ENCODE measurements around the gene PCDHA11.
"Not testable (repeated sequence)": the region's sequence is repeated elsewhere in the genome, so short reads cannot be mapped to it uniquely, and the experiment has no call there.

The PCDHA11 gene

DNA sequence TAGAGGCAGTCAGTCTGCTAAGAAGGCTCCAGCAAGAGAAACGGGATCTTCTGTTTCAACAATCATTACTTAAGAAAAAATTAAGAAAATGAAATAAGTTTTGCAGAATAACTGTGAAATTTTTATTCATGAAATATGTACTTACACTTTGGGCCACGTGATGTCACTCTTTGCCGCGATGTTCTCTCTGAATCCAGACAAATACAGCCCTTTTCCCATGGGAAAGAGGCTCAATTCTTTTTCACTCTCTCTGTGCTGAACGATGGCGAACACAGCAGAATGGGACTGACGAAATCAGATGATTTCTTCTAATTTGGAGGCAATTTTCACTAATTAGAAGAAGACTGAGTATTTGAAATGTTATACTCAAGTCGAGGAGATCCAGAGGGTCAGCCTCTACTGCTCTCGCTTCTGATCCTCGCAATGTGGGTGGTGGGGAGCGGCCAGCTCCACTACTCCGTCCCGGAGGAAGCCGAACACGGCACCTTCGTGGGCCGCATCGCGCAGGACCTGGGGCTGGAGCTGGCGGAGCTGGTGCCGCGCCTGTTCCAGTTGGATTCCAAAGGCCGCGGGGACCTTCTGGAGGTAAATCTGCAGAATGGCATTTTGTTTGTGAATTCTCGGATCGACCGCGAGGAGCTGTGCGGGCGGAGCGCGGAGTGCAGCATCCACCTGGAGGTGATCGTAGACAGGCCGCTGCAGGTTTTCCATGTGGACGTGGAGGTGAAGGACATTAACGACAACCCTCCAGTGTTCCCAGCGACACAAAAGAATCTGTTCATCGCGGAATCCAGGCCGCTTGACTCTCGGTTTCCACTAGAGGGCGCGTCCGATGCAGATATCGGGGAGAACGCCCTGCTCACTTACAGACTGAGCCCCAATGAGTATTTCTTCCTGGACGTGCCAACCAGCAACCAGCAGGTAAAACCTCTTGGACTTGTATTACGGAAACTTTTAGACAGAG, 20.3 kb upstream of the PCDHA11 start, which contains the start of gene PCDHA9:
TSS of gene PCDHA9 (plus strand) at position 244 of the 964 bp plus-strand sequence. CDS start at position 358, 114 bp downstream.
- not testable (repeated sequence) for DNase-seq (ENCODE audit: low spot score)

- DNase-seq (ENCODE audit: low spot score): not testable (repeated sequence)
Measured at GRCh38 chr5:140849831-140850634, 18.7 kb upstream of the PCDHA11 start.

DNA sequence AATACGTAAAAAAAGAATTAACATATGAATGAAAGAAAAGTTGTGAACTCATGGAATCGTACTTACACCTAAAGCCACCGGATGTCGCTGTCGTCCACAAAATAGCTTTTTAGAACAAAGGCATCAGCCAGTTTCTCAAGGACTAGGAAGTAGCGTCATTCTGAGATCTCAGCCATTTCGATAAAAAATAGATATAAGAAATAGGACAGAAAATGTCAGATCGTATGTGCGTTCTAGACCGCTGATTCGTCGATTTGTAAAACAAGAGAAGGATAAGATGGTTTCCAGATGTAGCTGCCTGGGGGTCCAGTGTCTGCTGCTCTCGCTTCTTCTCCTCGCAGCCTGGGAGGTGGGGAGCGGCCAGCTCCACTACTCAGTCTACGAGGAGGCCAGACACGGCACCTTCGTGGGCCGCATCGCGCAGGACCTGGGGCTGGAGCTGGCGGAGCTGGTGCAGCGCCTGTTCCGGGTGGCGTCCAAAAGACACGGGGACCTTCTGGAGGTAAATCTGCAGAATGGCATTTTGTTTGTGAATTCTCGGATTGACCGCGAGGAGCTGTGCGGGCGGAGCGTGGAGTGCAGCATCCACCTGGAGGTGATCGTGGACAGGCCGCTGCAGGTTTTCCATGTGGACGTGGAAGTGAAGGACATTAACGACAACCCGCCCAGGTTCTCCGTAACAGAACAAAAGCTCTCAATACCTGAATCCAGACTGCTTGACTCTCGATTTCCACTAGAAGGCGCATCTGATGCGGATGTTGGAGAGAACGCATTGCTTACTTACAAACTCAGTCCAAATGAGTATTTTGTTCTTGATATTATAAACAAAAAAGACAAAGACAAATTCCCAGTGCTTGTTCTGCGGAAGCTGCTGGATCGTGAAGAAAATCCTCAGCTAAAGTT, 12.7 kb upstream of the PCDHA11 start, which contains the start of gene PCDHA10:
TSS of gene PCDHA10 (plus strand) at position 126 of the 903 bp plus-strand sequence. CDS start at position 278, 152 bp downstream.
- DNase-seq (ENCODE audit: low spot score): peak; percentile 18

DNA sequence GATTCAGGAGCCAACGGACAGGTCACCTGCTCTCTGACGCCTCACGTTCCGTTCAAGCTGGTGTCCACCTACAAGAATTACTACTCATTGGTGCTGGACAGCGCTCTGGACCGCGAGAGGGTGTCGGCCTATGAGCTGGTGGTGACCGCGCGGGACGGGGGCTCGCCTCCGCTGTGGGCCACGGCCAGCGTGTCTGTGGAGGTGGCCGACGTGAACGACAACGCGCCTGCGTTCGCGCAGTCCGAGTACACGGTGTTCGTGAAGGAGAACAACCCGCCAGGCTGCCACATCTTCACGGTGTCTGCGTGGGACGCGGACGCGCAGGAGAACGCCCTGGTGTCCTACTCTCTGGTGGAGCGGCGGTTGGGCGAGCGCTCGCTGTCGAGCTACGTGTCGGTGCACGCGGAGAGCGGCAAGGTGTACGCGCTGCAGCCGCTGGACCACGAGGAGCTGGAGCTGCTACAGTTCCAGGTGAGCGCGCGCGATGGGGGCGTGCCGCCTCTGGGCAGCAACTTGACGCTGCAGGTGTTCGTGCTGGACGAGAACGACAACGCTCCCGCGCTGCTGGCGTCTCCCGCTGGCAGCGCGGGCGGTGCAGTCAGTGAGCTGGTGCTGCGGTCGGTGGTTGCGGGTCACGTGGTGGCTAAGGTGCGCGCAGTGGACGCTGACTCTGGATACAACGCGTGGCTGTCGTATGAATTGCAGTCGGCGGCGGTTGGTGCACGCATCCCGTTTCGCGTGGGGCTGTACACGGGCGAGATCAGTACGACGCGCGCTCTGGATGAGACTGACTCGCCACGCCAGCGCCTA, 11.4 kb upstream of the PCDHA11 start:
- DNase-seq (ENCODE audit: low spot score): no peak

- DNase-seq (ENCODE audit: low spot score): no peak
Measured at GRCh38 chr5:140857987-140858240, 10.8 kb upstream of the PCDHA11 start.

DNA sequence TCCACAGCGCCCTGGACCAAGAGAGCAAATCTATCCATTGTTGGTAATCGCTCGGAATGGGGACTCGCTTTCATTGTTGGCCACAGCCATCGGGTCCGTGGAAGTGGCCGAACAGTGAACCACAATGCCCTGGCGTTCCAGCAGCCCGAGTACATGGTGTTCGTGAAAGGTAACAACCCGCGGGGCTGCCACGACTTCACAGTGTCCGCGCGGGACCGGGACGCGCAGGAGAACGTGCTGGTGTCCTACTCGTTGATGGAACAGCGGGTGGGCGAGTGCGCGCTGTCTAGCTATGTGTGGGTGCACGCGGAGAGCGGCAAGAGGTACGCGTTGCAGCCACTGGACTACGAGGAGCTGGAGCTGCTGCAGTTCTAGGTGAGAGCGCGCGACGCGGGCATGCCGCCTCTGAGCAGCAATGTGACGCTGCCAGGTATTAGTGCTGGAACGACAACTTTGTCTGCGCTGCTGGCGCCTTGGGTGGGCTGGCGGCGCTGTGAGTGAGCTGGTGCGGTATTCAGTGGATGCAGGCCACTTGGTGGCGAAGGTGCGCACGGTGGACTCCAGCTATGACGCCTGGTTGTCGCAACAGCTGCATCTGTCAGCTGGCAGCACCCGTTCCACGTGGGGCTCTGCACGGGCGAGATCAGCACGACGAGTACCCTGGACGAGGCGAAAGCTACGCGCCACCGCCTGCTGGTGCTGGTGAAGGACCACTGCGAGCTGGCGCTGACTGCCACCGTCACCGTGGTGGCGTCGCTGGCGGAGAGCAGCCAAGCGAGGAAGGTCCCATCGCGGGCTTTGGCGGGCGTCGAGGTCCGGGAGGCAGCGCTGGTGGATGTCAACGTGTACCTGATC, 6.1 kb upstream of the PCDHA11 start:
- DNase-seq (ENCODE audit: low spot score): no peak

DNA sequence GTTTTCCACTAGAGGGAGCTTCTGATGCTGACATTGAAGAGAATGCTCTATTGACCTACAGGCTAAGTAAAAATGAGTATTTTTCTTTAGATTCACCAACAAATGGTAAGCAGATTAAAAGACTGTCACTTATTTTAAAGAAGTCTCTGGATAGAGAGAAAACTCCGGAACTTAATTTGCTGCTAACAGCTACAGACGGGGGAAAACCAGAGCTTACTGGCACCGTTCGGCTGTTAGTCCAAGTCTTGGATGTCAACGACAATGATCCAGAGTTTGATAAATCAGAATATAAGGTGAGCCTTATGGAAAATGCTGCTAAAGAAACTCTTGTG, 764 bp downstream of the PCDHA11 start:
- DNase-seq (ENCODE audit: low spot score): no peak

DNA sequence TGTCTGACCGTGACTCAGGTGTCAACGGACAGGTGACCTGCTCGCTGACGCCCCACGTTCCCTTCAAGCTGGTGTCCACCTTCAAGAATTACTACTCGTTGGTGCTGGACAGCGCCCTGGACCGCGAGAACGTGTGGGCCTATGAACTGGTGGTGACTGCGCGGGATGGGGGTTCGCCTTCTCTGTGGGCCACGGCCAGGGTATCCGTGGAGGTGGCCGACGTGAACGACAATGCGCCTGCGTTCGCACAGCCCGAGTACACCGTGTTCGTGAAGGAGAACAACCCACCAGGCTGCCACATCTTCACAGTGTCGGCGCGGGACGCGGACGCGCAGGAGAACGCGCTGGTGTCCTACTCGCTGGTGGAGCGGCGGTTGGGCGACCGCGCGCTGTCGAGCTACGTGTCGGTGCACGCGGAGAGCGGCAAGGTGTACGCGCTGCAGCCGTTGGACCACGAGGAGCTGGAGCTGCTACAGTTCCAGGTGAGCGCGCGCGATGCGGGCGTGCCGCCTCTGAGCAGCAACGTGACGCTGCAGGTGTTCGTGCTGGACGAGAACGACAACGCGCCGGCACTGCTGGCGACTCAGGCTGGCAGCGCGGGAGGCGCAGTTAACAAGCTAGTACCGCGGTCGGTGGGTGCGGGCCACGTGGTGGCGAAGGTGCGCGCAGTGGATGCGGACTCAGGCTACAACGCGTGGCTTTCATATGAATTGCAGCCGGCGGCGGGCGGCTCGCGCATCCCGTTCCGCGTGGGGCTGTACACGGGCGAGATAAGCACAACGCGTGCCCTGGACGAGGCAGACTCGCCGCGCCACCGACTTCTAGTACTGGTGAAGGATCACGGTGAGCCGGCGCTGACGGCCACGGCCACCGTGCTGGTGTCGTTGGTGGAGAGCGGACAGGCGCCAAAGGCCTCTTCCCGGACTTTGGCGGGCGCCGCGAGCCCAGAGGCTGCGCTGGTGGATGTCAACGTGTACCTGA, 1.8 kb downstream of the PCDHA11 start:
- DNase-seq (ENCODE audit: low spot score): no peak

GRCh38 chr5:140875085-140876065, 6.6 kb downstream of the PCDHA11 start, which contains the start of gene PCDHA12:
PCDHA12 (plus strand) TSS chr5:140875308; CDS start chr5:140875473, 165 bp downstream.
- no peak for DNase-seq (ENCODE audit: low spot score)

DNA sequence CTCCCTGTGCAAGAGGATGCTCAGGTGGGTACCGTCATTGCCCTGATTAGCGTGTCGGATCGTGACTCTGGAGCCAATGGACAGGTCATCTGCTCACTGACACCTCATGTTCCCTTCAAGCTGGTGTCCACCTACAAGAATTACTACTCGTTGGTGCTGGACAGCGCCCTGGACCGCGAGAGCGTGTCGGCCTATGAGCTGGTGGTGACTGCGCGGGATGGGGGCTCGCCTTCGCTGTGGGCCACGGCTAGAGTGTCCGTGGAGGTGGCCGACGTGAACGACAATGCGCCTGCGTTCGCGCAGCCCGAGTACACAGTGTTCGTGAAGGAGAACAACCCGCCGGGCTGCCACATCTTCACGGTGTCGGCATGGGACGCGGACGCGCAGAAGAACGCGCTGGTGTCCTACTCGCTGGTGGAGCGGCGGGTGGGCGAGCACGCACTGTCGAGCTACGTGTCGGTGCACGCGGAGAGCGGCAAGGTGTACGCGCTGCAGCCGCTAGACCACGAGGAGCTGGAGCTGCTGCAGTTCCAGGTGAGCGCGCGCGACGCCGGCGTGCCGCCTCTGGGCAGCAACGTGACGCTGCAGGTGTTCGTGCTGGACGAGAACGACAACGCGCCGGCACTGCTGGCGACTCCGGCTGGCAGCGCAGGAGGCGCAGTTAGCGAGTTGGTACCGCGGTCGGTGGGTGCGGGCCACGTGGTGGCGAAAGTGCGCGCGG, 7.9 kb downstream of the PCDHA11 start:
- DNase-seq (ENCODE audit: low spot score): not testable (repeated sequence)

DNA sequence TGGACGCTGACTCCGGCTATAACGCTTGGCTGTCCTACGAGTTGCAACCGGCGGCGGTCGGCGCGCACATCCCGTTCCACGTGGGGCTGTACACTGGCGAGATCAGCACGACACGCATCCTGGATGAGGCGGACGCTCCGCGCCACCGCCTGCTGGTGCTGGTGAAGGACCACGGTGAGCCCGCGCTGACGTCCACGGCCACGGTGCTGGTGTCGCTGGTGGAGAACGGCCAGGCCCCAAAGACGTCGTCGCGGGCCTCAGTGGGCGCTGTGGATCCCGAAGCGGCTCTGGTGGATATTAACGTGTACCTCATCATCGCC, 8.5 kb downstream of the PCDHA11 start:
- DNase-seq (ENCODE audit: low spot score): no peak

DNA sequence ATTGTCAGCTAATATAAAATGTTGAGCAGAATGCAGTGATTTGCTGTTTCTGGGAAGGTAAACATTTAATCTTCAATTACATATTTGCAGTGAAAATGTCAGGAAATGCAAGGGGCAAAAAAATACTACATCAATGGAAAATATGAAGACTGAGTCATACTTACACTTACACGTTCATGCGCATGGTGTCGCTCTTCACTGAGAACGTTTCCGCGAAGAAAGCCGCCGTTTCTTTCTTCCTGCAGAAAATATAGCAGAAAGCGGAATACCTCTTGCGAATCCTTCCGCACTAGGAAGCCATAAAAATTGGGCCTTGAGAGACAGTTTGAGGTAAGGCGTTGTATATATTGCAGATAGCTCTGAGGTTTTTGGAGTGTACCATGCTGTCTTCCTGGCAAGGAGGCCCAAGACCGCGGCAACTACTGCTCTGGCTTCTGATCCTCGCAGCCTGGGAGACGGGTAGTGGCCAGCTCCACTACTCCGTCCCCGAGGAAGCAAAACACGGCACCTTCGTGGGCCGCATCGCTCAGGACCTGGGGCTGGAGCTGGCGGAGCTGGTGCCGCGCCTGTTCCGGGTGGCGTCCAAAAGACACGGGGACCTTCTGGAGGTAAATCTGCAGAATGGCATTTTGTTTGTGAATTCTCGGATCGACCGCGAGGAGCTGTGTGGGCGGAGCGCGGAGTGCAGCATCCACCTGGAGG, 13.3 kb downstream of the PCDHA11 start, which contains the start of gene PCDHA13:
TSS of gene PCDHA13 (plus strand) at position 236 of the 702 bp plus-strand sequence. CDS start at position 381, 145 bp downstream.
- no peak for DNase-seq (ENCODE audit: low spot score)

- peak; percentile 17 for DNase-seq (ENCODE audit: low spot score)
Measured at GRCh38 chr5:140882591-140882899, 13.8 kb downstream of the PCDHA11 start.

DNA sequence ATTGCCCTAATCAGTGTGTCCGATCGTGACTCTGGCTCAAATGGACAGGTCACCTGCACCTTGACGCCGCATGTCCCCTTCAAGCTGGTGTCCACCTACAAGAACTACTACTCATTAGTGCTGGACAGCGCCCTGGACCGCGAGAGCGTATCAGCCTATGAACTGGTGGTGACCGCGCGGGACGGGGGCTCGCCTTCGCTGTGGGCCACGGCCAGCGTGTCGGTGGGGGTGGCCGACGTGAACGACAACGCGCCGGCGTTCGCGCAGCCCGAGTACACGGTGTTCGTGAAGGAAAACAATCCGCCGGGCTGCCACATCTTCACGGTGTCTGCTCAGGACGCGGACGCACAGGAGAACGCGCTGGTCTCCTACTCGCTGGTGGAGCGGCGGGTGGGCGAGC, 14.6 kb downstream of the PCDHA11 start:
- no peak for DNase-seq (ENCODE audit: low spot score)

DNA sequence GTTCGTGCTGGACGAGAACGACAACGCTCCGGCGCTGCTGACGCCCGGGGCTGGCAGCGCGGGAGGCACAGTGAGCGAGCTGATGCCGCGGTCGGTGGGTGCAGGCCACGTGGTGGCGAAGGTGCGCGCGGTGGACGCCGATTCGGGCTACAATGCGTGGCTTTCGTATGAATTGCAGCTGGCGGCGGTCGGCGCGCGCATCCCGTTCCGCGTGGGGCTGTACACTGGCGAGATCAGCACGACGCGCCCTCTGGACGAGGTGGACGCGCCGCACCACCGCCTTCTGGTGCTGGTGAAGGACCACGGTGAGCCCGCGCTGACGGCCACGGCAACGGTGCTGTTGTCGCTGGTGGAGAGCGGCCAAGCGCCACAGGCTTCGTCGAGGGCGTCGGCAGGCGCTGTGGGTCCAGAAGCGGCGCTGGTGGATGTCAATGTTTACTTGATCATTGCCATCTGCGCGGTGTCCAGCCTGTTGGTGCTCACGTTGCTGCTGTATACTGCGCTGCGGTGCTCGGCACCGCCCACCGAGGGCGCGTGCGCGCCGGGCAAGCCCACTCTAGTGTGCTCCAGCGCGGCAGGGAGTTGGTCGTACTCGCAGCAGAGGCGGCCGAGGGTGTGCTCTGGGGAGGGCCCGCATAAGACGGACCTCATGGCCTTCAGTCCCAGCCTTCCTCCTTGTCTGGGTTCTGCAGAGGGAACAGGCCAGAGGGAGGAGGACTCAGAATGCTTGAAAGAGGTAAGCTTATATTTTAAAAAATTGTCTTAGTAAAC, 15.4 kb downstream of the PCDHA11 start:
- DNase-seq (ENCODE audit: low spot score): no peak

- DNase-seq (ENCODE audit: low spot score): no peak
Measured at GRCh38 chr5:140916325-140916724, 47.6 kb downstream of the PCDHA11 start.

Data from Ammon's horn (tissue), 1 donor.